Measurements from ENCODE around the gene ADGRD2.

The ADGRD2 gene

GRCh38 chr9:124514874-124515273 lies 64.6 kb downstream of the ADGRD2 start:
- POLR2A ChIA-PET: no interaction called here
- no peak for TF ChIP-seq CTCF (IDR thresholded peaks at IDR 0.05; ENCODE audit: control extremely low read depth, extremely low read depth, low read depth, missing control alignments)
- CTCF ChIA-PET: interaction anchor here (1.0 to 2.2 kb wide), 3 partner anchors 9 to 197 kb away, joined by 3 to 11 read pairs (median 3); no protein-coding TSS in a partner anchor
- DNase-seq (ENCODE audit: extremely low spot score): no peak

GRCh38 chr9:124517600-124517999 lies 67.3 kb downstream of the ADGRD2 start:
- ChIA-PET CTCF (interaction anchor here (1.6 kb wide), 1 partner anchor 18 kb away, joined by 3 read pairs; no protein-coding TSS in a partner anchor), POLR2A (no interaction called here)
- DNase-seq (ENCODE audit: extremely low spot score): no peak
- TF ChIP-seq CTCF (IDR thresholded peaks at IDR 0.05; ENCODE audit: control extremely low read depth, extremely low read depth, low read depth, missing control alignments): no peak

DNA sequence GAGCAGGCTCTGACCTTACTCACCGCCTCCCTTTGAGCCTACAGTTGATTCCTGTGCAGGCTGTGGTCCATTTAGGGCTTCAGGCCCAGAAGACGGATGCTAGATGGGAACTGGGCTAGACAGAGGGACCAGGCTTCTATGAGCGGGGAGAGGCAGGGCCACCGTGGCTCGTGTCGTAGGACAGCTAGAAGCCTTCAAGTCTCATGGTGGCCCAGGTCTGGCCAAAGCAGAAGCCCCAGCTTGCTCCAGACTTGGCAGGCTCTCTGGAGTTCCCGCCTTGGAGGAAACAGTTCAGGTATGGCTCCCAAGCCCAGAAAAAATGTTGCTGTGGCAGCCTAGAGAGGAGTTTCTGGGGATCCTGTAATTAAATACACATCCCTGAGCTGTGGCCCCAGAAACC lies 67.9 kb downstream of the ADGRD2 start:
- CTCF ChIA-PET: interaction anchor here (0.8 to 1.6 kb wide), 2 partner anchors 14 to 18 kb away, joined by 3 read pairs; no protein-coding TSS in a partner anchor
- POLR2A ChIA-PET: no interaction called here
- no peak for TF ChIP-seq CTCF (IDR thresholded peaks at IDR 0.05; ENCODE audit: control extremely low read depth, extremely low read depth, low read depth, missing control alignments)

GRCh38 chr9:124520206-124520596 lies 70.0 kb downstream of the ADGRD2 start:
- ChIA-PET POLR2A (no interaction called here), CTCF (interaction anchor here (1.2 kb wide), 2 partner anchors 16 to 18 kb away, joined by 4 to 8 read pairs; no protein-coding TSS in a partner anchor)
- DNase-seq (ENCODE audit: extremely low spot score): no peak
- no peak for TF ChIP-seq CTCF (IDR thresholded peaks at IDR 0.05; ENCODE audit: control extremely low read depth, extremely low read depth, low read depth, missing control alignments)

More for the DNA sequence above, 67.9 kb downstream of the ADGRD2 start:
- no peak for DNase-seq (ENCODE audit: extremely low spot score)

- ChIA-PET CTCF (interaction anchor here (1.2 kb wide), 2 partner anchors 15 to 17 kb away, joined by 4 to 8 read pairs; no protein-coding TSS in a partner anchor), POLR2A (no interaction called here)
- DNase-seq (ENCODE audit: extremely low spot score): no peak
- TF ChIP-seq CTCF (IDR thresholded peaks at IDR 0.05; ENCODE audit: control extremely low read depth, extremely low read depth, low read depth, missing control alignments): no peak
Observed at GRCh38 chr9:124521142-124521541, 70.9 kb downstream of the ADGRD2 start.

DNA sequence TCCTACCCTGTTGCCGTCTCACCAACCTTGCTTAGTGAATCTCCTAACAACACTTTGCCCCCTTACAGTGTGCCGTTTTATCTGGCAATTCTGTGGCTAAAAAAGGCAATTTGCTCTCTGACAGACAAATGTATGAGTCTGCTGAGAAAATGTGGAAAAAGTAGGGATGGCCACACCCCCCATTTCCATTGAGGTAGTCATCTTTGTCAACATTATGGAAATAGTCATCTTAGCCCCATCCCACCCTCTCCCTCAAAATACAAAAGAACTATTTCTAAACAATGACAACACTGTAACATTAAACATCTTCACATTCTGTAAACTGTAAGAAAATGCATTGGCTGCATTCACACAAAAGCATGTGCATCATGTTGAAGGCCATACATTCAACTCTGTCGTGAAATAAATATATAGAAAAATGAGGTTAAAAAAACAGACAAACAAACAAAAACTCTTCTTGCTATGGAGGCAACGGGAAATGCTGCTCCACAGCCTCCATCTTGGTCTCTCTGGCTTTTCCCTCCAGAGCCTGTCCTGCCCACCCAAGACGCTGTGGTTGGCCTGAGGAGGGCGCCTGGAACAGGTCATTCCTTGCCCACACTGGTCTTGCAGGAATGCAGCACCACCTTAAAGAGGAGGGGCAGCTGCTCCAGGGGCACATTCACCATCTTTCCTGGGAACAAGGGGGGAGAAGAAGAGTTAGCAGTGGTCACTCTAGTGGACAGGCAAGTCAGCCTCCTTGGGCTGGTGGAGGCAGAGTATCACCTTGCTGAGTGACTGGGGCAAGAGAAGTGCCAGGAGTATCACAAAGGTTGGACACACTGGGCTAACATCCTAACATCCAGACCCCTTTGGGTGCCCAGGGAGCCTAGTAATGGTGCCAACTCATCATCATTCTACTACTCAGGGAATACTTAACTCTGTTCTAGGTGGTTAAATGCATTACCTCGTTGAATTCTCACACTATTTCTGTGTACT lies 72.2 kb downstream of the ADGRD2 start:
- no peak for DNase-seq (ENCODE audit: extremely low spot score)
- TF ChIP-seq CTCF (IDR thresholded peaks at IDR 0.05; ENCODE audit: control extremely low read depth, extremely low read depth, low read depth, missing control alignments): no peak
- ChIA-PET POLR2A (interaction anchor here (0.6 kb wide), 1 partner anchor 121 kb away, joined by 4 read pairs; no protein-coding TSS in a partner anchor), CTCF (interaction anchor here (1.5 to 5.3 kb wide), 2 partner anchors 14 to 24 kb away, joined by 3 to 55 read pairs; no protein-coding TSS in a partner anchor)

All from GM10248 (cell line).